Medulla oblongata (tissue), 1 donor: ENCODE results near the gene CDK16.

ENCODE experiments used
- DNase-seq: peaks from one replicate; pipeline ENCODE4 v3.0.0-alpha.2; 2015; ENCODE audit errors: extremely low spot score

Gene CDK16

DNA sequence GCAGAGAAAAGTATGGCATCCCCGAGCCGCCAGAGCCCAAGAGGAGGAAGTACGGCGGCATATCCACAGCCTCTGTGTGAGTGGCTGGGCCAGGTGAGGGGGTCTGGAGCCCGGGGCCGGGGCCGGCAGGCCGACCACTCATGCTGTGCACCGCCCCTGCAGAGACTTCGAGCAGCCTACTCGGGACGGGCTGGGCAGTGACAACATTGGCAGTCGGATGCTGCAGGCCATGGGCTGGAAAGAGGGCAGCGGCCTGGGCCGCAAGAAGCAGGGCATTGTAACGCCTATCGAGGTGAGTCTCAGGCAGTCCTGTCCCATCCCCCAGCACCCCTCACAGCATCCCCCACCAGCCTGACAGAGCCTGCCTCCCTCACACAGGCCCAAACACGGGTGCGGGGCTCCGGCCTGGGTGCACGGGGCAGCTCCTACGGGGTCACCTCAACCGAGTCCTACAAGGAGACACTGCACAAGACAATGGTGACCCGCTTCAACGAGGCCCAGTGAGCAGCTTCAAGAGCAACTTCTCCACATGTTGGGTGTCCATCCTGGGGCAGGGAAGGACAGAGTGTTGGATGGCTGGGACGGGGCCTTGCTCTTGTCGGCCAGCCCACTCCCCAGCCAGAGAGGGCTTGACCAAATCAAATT is 32.3 kb upstream of the CDK16 start:
- no peak for DNase-seq

DNA sequence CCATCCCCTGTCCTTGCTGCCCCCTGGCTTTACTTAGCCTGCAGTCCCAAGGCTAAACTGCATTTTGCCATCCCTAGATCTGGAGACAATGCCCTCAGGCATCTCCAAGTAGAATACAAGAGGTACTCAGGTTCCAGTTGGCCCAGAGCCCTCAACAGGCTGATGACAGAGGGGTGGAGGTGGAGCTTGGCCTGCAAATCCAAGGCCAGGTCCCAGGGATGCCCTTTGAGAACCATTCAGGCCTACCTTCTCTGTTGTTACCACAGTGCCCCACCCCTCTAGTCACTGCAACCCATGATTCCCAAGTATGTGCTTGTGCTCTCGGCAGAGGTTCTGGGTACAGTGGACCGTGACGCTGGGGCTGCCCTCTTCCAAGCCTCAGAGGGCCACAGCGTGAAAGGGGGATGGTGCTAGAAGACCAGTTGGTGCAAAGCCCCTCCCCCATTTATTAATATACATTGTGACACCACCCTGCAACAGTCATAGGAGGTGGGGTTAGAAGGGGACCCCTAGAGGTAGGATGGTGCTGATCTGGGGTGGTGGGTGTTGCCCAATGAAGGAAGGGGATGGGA is 31.3 kb upstream of the CDK16 start:
- no peak for DNase-seq

DNA sequence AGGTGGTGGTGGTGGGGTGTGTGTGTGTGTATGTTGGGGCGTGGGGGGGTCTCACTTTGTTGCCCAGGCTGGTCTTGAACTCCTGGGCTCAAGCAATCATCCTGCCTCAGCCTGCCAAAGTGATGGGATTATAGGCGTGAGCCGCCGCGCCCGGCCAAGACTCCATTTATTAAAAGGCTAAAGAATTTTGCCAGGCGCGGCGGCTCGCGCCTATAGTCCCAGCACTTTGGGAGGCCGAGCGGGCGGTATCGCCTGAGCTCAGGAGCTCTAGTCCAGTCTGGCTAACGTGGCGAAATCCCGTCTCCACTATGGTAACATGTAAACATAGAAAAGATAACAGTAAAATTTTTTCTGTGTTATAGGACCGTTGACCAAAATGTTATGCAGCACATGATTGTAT is 28.6 kb upstream of the CDK16 start:
- no peak for DNase-seq

DNA sequence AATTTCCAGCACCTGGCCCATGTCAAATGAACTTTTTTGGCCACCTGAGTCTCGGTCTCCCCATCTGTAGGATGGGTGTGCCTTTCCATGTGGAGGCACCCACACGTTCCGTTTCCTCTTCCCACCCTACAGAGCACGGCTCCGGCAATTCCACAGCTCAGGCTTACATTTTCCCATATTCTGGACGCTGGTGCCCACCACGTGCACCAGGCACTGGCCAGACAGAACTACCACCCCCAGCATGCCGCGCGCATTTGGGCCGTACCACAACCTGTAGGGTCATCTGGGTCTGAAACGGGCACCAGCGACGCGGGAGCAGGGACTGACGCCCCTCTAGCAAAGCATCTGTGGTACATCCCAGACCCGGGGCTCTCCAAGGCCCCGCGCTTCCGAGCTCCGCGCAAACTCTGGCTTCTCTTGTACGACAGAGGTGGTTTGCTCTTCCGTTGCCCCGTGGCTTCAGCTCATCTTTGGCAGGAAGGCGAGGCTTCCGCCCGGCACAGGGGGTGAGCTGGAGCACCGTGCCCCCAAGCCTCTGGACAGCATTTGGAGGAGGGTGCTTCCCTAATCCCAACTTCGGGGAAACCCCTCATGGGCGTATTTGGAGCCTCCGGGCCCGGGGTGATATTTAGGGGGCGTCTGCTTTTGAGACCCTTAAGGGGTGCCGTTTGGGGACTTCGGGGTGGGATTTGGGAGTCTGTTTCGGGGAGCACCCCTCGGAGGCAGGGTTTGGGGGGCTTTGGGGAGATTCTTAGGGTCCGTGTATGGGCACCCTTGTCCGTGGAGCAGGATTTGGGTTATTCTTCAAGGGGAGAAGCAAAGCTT is 27.8 kb upstream of the CDK16 start:
- DNase-seq, result peak; percentile 87

DNA sequence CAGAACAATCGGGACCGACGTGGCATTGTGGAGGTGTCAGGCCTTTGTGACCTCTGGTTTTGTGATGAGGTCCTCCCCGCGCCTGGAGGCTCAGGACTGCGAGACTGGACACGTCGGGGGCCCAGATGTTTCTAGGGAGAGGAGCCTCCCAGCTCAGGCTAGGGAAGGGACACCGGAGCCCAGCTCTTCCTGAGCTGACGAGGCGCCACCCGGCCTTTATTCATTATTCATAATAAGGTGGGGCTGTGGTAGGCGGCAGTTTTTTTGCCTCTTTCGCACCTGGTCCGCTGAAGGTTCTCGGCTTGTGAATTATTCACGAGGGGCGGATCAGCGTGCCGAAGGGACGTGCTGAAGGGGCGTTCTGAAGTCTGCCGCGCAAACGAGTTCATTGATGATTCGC is 27.1 kb upstream of the CDK16 start:
- no peak for DNase-seq

DNA sequence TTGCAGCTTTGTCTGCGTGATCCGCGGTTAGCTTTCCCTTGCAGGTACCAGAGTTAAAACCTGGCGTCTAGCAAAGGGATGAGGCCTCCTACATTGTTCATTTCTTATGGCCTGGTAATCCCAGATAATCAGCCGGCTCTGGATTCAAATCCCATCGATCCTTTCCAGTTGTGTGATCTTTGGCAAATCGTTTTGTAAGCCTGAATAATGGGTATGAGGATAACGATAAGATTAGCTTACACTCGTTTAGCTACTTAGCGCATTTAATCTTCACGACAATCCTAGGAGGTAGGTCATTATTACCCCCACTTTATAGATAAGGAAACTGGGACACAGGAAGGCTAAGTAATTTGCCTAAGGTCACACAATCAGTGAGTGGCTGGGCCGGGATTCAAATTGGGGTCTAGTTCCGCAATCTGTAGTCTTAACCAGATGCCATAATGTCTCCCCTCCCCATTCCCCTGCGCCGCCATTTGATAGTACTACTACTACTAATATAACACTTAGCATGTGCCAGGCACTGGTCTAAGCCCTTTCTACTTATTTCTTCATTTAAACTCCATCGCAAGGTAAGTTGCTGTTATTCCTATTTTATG is 26.6 kb upstream of the CDK16 start:
- no peak for DNase-seq

DNA sequence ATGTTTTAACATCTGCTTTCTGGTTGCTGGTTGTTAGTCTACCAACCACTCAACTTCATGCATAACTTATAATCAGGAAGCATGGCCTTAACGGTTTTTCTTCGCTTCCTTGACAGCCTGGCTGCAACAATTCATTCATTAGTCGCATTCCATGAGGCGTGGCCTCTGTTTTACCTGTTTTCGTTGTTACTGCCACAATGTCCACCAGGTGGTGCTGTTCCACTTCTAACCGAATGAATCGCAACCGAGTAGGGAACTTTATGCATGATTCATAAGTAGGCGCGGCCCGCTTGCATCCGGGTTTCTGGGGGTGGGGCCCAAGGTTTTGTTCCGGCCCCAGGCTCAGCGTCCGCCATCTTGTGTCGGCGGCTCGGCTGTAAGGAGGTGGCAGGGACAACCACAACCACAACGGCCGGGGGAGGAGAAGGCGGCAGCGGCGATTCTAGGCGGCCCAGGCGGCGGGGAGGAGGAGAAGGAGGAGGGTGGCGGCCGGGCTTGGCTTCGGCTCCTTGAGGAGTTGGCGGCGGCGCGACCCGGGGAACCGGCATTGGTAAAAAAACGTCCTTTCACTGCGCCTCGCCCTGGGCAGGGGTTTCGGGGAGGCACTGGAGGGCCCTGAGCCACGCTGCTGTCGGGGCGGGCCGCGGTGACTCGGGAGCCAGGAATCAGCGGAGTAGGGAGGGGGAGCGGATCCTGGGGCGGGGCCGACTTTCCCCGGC is 24.8 kb upstream of the CDK16 start, which contains the start of gene UBA1:
TSS of gene UBA1 (plus strand) at position 355 of the 719 bp plus-strand sequence. CDS start 4,974 bp downstream, outside the sequence.
- DNase-seq, result peak; percentile 96

DNA sequence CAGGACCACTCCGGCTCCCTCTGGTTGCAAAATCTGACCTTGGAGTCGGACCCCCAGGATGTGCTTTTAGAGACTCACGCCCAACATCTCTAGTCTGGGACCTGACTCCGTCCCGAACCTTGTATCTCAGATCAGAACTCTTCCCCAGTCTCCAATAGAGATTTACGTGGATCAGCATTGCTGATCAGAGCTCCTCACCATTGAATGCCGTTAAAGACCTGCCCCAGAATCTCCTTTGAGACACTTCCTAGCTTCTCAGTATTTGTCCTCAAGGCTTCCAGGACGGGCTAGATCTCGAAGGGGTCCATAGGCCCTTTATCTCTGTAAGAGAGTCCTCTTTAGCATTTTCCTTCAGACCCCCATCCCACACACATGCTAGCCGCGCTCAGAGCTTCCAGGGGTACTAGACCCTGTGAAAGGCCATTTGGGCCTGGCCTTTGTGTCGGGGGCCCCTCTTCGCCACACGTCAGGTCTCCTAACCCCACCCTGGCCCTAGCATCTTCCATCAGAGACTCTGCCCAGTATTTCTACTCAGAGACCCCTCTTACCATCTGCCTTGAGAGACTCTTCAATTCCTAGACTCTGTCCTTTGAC is 24.2 kb upstream of the CDK16 start:
- DNase-seq, result no peak

DNA sequence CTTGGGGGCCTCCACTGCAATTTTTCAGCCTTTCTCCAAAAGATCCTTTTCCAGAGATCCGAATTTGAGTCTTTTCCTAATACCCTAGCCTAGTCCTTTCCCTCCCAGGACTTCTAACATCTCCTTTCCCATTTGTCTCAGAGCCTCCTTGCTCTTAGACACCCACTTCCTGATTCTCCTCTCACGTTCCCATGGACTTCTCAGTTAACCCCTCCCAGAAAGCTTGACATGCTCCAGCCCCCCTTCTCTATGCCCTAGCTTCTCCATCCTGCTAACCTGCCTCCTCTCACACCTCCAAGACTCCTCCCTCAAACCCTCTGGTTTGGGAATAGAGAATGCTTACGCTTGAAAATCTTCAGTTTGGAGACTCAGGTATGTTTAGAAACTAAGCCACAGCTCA is 22.4 kb upstream of the CDK16 start:
- no peak for DNase-seq

DNA sequence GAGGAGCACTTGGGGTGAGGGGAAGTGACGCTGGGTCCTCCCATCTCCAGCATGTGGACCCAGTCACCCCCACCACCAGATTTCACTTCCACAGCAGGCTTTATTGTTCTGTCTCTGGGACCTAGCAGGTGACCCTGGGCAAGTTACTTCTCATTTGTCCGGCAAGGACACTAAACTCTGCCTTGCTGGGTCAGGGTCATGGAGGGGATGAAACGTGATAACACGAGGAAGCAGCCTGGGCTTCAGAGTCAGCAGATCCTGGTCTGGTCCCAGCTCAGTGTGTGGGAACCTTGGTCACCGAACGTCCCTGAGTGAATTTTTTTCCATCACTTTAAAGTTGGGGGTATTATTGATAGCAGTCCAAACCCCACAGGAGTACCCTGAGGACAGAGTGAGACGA is 21.0 kb upstream of the CDK16 start:
- no peak for DNase-seq

DNA sequence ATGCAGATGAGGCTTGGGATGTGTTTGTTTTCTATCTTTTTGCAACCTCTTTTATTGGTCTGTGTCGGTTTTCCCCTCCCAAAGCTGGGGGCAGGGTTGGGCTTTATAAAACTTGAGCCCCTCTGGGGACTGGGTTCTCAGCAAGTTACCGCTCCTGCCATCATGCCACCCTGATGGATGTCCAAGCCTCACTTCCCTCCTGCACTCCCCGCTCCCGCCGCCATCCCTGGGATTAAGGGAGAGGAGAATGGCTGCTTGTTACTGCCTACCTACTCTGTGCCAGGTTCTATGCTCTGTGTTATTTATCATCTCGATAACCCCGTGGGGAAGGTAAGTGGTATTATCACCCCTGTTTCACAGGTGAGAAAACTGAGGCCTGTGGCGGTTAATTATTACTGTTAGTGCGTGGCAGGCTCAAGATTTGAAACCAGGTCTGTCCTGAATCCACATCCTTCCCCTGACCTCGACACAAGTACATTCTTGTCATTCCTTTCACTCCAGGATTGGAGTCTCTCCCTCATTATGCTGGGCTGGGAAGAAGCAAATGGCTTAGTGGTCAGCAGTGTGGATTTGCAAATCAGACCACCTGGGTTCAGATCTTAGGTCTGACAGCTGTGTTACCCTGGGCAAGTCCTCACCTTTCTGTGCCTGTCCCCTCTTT is 20.3 kb upstream of the CDK16 start:
- no peak for DNase-seq

DNA sequence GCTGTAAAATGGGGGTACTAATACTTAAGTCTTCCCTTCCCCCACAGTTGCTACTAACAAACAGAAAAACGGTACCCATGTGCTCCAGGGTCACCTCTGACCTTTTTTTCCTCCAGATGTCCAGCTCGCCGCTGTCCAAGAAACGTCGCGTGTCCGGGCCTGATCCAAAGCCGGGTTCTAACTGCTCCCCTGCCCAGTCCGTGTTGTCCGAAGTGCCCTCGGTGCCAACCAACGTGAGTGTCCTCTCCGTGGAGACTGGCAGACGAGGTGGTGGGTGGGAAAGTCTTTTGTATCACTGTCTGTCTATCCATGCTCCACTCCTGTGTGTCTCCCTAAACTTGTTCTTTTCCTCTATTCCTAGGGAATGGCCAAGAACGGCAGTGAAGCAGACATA is 19.8 kb upstream of the CDK16 start:
- DNase-seq, result no peak

DNA sequence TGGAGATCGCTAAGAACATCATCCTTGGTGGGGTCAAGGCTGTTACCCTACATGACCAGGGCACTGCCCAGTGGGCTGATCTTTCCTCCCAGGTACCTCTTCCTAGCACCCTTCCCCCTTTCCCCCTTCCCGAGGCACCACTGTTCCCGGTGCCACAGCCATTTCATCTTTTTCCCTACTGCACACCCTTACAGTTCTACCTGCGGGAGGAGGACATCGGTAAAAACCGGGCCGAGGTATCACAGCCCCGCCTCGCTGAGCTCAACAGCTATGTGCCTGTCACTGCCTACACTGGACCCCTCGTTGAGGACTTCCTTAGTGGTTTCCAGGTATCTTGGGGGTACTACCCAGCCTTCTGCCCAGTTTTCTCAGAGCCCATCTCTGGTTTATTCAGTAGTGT is 19.2 kb upstream of the CDK16 start:
- DNase-seq, result no peak

DNA sequence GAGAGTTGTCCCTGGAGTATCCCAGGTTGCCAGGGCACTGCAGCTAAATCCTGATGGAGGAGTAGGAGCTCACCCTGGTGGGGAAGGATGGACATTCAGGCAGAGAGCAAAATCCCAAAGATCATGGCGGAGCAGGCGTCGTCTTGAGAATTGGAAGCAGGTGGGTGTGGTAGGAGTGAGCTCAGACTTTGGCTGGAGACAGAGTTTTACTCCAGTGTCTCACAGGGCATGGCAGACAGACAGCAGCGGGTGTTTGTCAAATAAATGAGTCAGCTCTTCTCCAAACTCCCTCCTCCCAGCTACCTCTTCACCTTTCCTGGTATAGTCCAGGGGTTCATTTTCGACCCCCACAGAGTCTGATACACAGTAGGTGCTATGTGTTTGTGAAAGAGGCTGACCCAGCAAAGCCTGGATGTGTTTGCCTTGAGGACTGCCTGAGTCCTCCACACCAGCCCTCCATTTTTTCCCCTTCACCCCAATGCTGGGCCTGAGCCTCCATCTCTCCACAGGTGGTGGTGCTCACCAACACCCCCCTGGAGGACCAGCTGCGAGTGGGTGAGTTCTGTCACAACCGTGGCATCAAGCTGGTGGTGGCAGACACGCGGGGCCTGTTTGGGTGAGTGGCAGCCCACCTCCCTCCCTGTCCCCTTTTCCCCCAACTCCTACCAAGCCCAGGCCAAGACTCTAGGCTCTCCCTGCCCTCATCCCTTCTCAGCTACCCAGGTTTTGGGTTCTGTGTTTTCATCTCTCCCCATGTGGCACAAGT is 17.9 kb upstream of the CDK16 start:
- no peak for DNase-seq

DNA sequence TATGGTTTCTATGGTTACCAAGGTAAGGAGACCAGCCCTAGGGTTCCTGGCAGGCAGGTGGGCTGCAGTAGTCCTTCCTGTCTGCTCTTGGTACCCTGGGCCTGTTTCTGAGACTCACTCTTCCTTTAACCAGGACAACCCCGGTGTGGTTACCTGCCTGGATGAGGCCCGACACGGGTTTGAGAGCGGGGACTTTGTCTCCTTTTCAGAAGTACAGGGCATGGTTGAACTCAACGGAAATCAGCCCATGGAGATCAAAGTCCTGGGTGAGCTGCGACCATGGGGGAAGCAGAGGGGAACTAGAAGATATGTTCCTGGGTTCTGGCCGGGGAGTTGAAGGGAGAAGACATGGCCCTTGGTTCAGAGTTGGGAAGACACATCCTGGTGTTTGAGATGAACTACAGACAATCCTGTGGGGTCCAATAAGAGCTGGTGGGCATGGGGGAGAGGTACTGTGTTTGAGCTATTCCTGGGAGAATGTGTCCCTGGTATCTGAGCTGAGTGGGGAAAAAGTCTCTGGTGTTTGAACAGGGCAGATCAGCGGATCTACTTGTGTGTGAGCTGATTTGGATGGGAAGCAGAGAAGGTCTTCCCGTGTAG is 17.0 kb upstream of the CDK16 start:
- DNase-seq, result no peak

DNA sequence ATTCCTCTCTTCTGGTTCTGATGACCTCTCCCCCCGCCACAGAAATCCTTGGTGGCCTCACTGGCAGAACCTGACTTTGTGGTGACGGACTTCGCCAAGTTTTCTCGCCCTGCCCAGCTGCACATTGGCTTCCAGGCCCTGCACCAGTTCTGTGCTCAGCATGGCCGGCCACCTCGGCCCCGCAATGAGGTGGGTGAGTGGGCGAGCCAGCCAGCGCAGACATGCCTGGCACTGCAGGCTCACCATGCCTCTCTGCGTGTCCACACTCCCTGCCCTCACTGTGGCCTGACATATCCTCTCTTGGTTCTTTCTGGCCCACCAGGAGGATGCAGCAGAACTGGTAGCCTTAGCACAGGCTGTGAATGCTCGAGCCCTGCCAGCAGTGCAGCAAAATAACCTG is 16.2 kb upstream of the CDK16 start:
- DNase-seq, result no peak

DNA sequence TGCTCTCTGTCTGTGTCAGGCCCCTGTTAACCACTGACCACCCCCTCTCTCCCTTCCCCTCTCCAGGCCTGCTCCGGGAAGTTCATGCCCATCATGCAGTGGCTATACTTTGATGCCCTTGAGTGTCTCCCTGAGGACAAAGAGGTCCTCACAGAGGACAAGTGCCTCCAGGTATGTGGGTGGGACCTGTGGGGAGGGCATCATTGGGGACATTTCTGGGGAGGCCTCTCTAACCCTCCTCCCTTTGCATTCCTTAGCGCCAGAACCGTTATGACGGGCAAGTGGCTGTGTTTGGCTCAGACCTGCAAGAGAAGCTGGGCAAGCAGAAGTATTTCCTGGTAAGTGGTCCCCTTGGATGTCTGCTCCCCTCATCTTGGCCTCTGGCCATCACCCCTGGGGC is 15.6 kb upstream of the CDK16 start:
- DNase-seq, result no peak

DNA sequence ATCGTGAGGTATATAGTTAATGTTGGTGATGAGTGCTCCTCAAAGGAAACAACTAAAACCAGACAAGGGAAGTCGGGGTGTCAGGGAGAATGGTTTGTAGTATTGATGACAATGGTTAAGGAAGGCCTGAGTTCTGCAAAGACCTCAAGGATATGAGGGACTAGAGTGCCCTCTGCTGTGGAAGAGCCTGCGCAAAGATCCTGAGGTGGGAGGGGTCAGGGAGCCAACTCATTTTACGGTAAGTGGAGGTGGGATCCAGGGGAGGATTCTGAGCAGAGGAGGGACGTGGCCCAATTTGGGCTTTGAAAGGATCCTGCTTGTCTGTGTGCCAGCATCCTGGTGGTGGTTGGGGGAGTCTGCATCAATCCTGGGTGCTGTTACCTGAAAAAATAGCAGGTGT is 13.5 kb upstream of the CDK16 start:
- no peak for DNase-seq

DNA sequence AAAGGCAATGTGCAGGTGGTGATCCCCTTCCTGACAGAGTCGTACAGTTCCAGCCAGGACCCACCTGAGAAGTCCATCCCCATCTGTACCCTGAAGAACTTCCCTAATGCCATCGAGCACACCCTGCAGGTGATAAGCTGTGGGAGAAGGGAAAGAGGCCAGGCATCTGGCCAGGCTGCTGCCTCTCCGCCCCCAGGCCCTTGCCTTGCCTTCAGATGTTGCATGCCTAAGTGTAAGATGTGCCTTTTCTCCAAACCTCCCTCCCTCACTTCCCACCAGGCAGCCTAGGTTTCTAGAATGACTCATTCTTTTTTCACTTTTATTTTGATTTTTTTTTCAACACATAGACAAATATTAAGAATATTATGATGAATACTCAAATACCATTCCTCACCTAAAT is 12.2 kb upstream of the CDK16 start:
- no peak for DNase-seq

DNA sequence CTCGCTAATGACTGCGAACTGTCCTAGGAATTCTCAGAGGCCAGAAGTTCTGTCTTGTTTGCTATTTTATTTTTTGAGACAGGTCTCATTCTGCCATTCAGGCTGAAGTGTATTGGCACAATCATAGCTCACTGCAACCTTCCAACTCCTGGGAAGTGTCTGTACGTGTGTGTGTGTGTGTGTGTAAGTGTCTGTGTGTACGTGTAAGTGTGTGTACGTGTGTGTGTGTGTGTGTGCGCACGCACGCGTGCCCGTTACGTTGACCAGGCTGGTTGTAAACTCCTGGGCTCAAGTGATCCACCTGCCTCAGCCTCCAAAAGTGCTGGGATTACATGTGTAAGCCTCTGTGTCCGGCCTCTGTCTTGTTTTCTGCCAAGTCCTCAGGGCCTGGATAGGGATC is 10.4 kb upstream of the CDK16 start:
- DNase-seq, result no peak
